Stimulated activated CD8-positive, alpha-beta memory T cell treated with anti-CD3 and anti-CD28 coated beads, Interleukin-7, amount 100 ng/mL, for 48 hours (primary cell): Measurements from ENCODE around the gene SDF4.

ENCODE experiments used
- DNase-seq, 2 donors: peaks; one replicate each; pipeline ENCODE4 v3.0.0-alpha.2; 2020; ENCODE audit warnings: low read depth in 1 of 2; ENCODE audit errors: extremely low read depth in 1 of 2

The SDF4 gene

GRCh38 chr1:1229770-1230169 lies 2.0 kb downstream of the SDF4 start:
- no peak for DNase-seq

GRCh38 chr1:1228596-1229321 lies 3.0 kb downstream of the SDF4 start:
- DNase-seq: no peak

GRCh38 chr1:1228187-1228586 lies 3.6 kb downstream of the SDF4 start:
- no peak for DNase-seq

- DNase-seq: no peak
These were observed 4.4 kb downstream of the SDF4 start for GRCh38 chr1:1227386-1227785.

GRCh38 chr1:1226566-1227362 lies 5.0 kb downstream of the SDF4 start:
- DNase-seq: no peak

GRCh38 chr1:1225913-1226312 lies 5.9 kb downstream of the SDF4 start:
- DNase-seq: no peak

GRCh38 chr1:1225238-1225845 lies 6.5 kb downstream of the SDF4 start:
- no peak for DNase-seq

- no peak for DNase-seq
These were observed 7.9 kb downstream of the SDF4 start for GRCh38 chr1:1223891-1224290.

GRCh38 chr1:1223321-1223720 lies 8.5 kb downstream of the SDF4 start:
- no peak for DNase-seq

GRCh38 chr1:1222575-1223225 lies 9.1 kb downstream of the SDF4 start:
- no peak for DNase-seq

- no peak for DNase-seq
These were observed 9.8 kb downstream of the SDF4 start for GRCh38 chr1:1221887-1222574.

GRCh38 chr1:1220197-1220596 lies 11.6 kb downstream of the SDF4 start:
- DNase-seq: no peak

- DNase-seq: no peak
These were observed 12.5 kb downstream of the SDF4 start for GRCh38 chr1:1219341-1219740.

- no peak for DNase-seq
These were observed 13.1 kb downstream of the SDF4 start for GRCh38 chr1:1218524-1219200.

- DNase-seq: no peak
These were observed 13.9 kb downstream of the SDF4 start for GRCh38 chr1:1217621-1218523.

GRCh38 chr1:1216770-1217620 lies 14.8 kb downstream of the SDF4 start:
- no peak for DNase-seq

GRCh38 chr1:1215881-1216605 lies 15.8 kb downstream of the SDF4 start:
- no peak for DNase-seq
